NCI-H1092 treated with DMSO at 0.1 percent for 48 hours (cell line): ENCODE measurements around the gene TRIM59.
"Not testable (repeated sequence)": the region's sequence is repeated elsewhere in the genome, so short reads cannot be mapped to it uniquely, and the experiment has no call there.

Source experiments
- DNase-seq: peaks from one replicate; lab custom pipeline; 2025; lab: John Stamatoyannopoulos, UW

The TRIM59 gene

GRCh38 chr3:160455846-160456245 is 6.3 kb upstream of the TRIM59 start:
- DNase-seq, result no peak

- DNase-seq, result peak; percentile 48
Measured at GRCh38 chr3:160454995-160455394, 5.4 kb upstream of the TRIM59 start.

GRCh38 chr3:160452251-160452650 is 2.7 kb upstream of the TRIM59 start:
- not testable (repeated sequence) for DNase-seq

GRCh38 chr3:160451602-160452001 is 2.0 kb upstream of the TRIM59 start:
- no peak for DNase-seq

- DNase-seq, result no peak
Measured at GRCh38 chr3:160450846-160451245, 1.3 kb upstream of the TRIM59 start.

GRCh38 chr3:160448845-160449635 is 546 bp downstream of the TRIM59 start:
- peak; percentile 29 for DNase-seq

- no peak for DNase-seq
Measured at GRCh38 chr3:160447544-160447943, 2.0 kb downstream of the TRIM59 start.

GRCh38 chr3:160446522-160447056 is 3.0 kb downstream of the TRIM59 start:
- no peak for DNase-seq

GRCh38 chr3:160445854-160446253 is 3.7 kb downstream of the TRIM59 start:
- no peak for DNase-seq

- DNase-seq, result no peak
Measured at GRCh38 chr3:160444411-160444810, 5.2 kb downstream of the TRIM59 start.

- DNase-seq, result no peak
Measured at GRCh38 chr3:160440687-160441086, 8.9 kb downstream of the TRIM59 start.

GRCh38 chr3:160437083-160437455 is 12.5 kb downstream of the TRIM59 start:
- DNase-seq, result no peak

- no peak for DNase-seq
Measured at GRCh38 chr3:160435747-160436146, 13.8 kb downstream of the TRIM59 start.

- no peak for DNase-seq
Measured at GRCh38 chr3:160435095-160435494, 14.5 kb downstream of the TRIM59 start.

- DNase-seq, result no peak
Measured at GRCh38 chr3:160434071-160434470, 15.5 kb downstream of the TRIM59 start.

GRCh38 chr3:160427832-160428424 is 21.7 kb downstream of the TRIM59 start:
- DNase-seq, result no peak

GRCh38 chr3:160417311-160417710 is 32.3 kb downstream of the TRIM59 start:
- DNase-seq, result no peak

- peak; percentile 78 for DNase-seq
Measured at GRCh38 chr3:160413613-160414248, 35.9 kb downstream of the TRIM59 start.

- DNase-seq, result no peak
Measured at GRCh38 chr3:160412477-160412876, 37.1 kb downstream of the TRIM59 start.

- no peak for DNase-seq
Measured at GRCh38 chr3:160409812-160410610, 39.6 kb downstream of the TRIM59 start.

GRCh38 chr3:160403796-160404470 is 45.7 kb downstream of the TRIM59 start:
- no peak for DNase-seq
